HG03280 (cell line): Measurements from ENCODE around the gene OAS2.
"Not testable (repeated sequence)": the region's sequence is repeated elsewhere in the genome, so short reads cannot be mapped to it uniquely, and the experiment has no call there.

Source experiments
- ATAC-seq: cut with Tn5 transposase; IDR thresholded peaks from one replicate; pipeline ENCODE4 v1.9.1; 2021; ENCODE audit warnings: mild to moderate bottlenecking, moderate library complexity; ENCODE audit not compliant: unreplicated experiment

The OAS2 gene

DNA sequence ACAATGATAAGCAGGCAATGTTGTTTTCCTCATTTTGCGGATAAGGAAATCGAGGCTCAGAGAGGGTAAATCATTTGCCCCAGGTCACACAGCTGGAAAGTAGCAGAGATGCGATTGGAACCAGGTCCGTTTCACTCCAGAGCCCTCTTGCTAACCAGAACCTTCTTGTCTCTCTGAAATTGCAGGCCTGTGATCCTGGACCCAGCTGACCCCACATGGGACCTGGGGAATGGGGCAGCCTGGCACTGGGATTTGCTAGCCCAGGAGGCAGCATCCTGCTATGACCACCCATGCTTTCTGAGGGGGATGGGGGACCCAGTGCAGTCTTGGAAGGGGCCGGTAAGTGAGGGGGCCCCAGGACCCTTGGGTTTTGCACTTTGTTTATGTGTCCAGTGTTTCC is 30.6 kb upstream of the OAS2 start:
- ATAC-seq, result no peak

DNA sequence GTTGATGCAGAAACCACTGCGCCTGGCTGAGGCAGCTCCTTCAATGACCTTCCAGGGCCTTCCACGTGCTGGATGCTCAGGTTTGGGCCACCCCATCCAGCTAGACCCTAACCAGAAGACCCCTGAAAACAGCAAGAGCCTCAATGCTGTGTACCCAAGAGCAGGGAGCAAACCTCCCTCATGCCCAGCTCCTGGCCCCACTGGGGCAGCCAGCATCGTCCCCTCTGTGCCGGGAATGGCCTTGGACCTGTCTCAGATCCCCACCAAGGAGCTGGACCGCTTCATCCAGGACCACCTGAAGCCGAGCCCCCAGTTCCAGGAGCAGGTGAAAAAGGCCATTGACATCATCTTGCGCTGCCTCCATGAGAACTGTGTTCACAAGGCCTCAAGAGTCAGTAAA is 29.5 kb upstream of the OAS2 start:
- no peak for ATAC-seq

DNA sequence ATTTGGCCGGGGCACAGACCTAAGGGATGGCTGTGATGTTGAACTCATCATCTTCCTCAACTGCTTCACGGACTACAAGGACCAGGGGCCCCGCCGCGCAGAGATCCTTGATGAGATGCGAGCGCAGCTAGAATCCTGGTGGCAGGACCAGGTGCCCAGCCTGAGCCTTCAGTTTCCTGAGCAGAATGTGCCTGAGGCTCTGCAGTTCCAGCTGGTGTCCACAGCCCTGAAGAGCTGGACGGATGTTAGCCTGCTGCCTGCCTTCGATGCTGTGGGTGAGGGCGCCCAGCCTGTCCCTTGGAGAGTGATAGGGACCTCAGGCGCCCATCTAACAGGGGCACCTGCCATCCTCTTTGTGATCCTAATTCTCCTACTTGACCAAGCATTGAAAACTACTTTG is 27.6 kb upstream of the OAS2 start:
- ATAC-seq, result no peak

DNA sequence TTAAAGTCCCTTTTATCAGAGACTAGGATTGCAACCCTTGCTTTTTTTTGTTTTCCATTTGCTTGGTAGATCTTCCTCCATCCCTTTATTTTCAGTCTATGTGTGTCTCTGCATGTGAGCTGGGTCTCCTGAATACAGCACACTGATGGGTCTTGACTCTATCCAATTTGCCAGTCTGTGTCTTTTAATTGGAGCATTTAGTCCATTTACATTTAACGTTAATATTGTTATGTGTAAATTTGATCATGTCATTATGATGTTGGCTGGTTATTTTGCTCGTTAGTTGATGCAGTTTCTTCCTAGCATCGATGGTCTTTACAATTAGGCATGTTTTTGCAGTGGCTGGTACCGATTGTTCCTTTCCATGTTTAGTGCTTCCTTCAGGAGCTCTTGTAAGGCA is 21.2 kb upstream of the OAS2 start:
- not testable (repeated sequence) for ATAC-seq

DNA sequence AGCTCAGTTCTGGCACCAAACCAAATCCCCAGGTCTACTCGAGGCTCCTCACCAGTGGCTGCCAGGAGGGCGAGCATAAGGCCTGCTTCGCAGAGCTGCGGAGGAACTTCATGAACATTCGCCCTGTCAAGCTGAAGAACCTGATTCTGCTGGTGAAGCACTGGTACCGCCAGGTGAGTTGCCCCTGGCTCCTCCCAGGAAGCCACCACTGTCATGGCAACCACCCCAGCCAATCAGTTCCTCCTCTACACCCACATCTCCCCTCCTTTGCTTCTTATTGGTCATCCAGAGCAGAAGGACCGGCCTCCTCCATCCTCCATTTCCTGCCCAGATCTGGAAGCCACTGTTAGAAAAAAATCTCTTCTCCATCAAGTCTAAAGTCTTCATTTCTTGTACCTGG is 17.2 kb upstream of the OAS2 start:
- ATAC-seq, result no peak

DNA sequence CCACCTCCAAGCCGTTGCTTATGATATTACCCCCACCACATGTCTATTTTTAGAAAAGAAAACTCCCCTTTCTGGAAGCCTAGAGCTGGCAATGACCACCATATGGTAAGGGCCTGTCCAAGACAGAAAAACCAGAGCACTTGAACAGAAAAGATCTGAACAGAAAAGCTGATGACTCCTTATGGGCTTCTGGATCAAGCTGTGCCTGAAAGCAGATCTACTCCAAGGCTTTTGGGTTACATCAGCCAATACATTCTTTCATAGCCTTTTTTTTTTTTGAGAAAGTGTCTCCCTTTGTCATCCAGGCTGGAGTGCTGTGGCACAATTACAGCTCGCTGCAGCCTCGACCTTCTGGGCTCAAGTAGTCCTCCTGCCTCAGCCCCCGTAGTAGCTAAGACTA is 16.8 kb upstream of the OAS2 start:
- no peak for ATAC-seq

DNA sequence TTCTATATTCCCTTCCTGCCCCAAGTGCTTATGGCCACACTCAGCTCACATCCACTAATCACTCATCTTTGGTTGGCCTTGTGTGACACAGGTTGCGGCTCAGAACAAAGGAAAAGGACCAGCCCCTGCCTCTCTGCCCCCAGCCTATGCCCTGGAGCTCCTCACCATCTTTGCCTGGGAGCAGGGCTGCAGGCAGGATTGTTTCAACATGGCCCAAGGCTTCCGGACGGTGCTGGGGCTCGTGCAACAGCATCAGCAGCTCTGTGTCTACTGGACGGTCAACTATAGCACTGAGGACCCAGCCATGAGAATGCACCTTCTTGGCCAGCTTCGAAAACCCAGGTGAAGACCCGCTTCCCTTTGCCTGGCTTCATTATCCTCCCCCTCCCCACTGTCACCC is 15.8 kb upstream of the OAS2 start:
- ATAC-seq, result no peak

DNA sequence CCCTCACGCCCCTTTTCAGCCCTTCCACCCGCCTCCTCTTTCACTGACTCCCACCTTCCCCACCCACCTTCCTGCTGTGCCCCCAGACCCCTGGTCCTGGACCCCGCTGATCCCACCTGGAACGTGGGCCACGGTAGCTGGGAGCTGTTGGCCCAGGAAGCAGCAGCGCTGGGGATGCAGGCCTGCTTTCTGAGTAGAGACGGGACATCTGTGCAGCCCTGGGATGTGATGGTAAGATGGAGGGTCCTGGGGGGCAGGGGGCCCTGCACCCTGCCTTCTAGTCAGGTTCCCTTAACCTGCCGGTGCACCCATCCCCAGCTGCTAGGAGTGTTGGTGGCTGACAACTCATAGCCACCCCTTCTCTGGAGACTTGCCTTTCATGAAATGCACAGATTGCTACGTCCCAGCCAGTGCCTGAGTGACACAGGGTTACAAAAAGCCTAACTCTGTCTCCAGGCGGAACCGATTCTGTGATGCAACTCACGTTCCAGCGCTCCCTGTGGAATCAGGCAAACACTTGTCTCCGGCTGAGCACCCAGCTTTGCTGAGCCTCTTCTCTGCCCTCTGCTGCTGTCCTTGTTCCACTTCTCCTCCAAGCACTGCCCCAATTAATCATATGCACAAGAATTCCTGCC is 15.0 kb upstream of the OAS2 start:
- ATAC-seq, result no peak

DNA sequence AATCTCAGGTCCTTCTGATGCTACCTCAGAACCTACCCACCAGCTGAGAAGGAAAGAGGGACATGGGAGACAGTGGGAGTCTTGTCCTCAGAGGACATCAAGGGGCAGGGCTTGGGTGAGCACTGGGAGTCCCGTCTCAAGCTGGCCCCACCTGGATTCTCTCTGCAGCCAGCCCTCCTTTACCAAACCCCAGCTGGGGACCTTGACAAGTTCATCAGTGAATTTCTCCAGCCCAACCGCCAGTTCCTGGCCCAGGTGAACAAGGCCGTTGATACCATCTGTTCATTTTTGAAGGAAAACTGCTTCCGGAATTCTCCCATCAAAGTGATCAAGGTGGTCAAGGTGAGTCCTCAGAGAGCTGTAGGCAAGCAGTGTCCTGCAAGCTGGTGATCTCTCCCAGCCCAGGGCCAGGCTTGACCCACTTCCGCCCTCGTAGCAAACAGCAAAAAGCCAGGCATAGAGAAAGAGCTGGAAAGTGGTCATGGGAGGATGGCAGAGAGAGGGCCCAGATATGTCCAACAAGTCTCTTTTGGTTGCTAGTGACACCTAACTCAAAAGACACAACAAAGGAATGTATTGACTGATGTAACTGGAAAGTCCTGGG is 14.2 kb upstream of the OAS2 start:
- ATAC-seq, result no peak

DNA sequence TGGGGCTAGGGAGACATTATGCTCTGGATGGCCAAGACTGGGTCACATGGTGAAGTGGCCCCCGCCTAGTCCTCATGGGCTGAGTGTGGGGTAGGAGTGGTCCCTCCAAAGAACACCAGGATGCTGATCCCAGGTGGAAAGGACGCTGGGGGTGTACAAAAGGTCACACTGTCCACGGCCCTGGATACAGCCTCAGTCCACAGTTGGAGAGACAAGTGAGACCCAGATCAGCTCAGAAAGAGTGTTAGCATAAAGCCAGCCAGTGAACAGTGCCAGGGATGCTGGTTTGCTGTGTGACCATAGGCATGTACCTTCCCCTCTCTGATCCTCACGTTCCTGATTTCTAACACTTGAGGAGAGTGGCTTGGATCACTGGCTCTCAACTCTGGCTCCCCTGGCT is 13.4 kb upstream of the OAS2 start:
- no peak for ATAC-seq

DNA sequence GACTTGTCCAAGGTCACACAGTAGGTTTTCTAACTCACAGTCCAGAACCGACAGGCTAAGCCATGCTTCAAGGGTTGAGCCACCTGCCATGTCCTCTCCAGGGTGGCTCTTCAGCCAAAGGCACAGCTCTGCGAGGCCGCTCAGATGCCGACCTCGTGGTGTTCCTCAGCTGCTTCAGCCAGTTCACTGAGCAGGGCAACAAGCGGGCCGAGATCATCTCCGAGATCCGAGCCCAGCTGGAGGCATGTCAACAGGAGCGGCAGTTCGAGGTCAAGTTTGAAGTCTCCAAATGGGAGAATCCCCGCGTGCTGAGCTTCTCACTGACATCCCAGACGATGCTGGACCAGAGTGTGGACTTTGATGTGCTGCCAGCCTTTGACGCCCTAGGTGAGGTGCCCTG is 12.7 kb upstream of the OAS2 start:
- no peak for ATAC-seq

DNA sequence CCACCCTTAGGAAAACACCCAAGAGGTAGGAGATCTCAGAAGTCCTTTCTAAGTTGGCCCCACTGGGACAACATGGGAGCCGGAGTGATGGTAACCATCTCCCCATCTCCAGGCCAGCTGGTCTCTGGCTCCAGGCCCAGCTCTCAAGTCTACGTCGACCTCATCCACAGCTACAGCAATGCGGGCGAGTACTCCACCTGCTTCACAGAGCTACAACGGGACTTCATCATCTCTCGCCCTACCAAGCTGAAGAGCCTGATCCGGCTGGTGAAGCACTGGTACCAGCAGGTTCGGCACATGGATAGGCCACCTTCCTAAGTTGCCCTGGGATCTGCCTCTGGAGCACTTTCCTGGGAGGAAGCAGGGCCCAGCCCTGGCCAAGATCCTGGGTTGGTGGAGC is 11.0 kb upstream of the OAS2 start:
- ATAC-seq, result no peak

DNA sequence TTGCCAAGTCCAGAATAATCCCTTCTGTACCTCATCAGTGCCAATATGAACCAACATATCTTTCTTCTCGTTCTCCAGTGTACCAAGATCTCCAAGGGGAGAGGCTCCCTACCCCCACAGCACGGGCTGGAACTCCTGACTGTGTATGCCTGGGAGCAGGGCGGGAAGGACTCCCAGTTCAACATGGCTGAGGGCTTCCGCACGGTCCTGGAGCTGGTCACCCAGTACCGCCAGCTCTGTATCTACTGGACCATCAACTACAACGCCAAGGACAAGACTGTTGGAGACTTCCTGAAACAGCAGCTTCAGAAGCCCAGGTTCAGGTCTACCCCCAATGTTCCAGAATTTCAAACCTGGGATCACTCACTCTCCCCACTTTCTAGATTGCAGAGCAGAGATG is 10.5 kb upstream of the OAS2 start:
- ATAC-seq, result no peak

DNA sequence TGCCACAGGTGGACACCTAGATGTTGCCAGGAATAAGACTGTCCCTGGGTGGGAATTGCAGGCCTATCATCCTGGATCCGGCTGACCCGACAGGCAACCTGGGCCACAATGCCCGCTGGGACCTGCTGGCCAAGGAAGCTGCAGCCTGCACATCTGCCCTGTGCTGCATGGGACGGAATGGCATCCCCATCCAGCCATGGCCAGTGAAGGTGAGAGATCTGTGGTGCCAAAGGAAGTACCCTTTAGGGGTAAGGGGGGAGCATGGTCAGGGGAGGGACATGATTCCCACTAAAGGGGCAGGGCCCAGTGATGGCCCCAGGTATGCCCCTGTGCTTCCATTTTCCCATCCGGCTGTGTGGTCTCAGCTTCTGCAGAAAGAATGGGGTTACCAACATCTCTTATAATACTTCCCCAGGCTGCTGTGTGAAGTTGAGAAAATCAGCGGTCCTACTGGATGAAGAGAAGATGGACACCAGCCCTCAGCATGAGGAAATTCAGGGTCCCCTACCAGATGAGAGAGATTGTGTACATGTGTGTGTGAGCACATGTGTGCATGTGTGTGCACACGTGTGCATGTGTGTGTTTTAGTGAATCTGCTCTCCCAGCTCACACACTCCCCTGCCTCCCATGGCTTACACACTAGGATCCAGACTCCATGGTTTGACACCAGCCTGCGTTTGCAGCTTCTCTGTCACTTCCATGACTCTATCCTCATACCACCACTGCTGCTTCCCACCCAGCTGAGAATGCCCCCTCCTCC is 8.6 kb upstream of the OAS2 start:
- ATAC-seq, result no peak

DNA sequence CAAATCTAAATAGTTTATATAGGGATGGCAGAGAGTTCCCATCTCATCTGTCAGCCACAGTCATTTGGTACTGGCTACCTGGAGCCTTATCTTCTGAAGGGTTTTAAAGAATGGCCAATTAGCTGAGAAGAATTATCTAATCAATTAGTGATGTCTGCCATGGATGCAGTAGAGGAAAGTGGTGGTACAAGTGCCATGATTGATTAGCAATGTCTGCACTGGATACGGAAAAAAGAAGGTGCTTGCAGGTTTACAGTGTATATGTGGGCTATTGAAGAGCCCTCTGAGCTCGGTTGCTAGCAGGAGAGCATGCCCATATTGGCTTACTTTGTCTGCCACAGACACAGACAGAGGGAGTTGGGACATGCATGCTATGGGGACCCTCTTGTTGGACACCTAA is 7.9 kb upstream of the OAS2 start:
- ATAC-seq, result no peak

DNA sequence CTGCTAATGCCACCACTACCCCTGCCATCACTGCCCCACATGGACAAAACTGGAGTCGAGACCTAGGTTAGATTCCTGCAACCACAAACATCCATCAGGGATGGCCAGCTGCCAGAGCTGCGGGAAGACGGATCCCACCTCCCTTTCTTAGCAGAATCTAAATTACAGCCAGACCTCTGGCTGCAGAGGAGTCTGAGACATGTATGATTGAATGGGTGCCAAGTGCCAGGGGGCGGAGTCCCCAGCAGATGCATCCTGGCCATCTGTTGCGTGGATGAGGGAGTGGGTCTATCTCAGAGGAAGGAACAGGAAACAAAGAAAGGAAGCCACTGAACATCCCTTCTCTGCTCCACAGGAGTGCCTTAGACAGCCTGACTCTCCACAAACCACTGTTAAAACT is 7.1 kb upstream of the OAS2 start:
- no peak for ATAC-seq

DNA sequence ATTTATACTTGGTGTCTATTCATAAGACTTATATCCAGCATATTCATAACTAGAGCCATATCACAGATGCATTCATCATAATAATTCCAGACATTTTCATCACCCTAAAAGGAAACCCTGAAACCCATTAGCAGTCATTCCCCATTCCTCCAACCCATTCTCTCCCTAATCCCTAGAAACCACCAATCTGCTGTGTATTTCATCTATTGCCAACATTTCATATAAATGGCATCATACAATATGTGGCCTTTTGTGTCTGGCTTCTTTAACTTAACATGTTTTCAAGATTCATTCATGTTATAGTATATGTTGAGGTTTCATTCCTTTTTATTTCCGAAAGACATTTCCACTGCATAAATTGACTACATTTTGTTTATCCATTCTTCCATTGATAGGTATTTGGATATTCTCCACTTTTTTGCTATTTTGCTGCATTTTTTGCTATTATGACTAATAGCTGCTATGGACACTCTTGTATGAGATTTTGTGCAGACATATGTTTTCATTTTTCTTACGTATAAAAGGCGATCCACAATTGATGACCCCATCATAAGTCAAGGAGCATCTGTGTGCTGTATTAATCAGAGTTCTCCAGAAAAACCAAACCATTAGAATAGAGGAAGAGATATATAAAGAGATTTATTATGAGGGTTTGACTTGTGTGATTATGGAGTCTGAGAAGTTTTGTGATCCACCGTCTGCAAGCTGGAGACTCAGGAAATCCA is 5.1 kb upstream of the OAS2 start:
- no peak for ATAC-seq

DNA sequence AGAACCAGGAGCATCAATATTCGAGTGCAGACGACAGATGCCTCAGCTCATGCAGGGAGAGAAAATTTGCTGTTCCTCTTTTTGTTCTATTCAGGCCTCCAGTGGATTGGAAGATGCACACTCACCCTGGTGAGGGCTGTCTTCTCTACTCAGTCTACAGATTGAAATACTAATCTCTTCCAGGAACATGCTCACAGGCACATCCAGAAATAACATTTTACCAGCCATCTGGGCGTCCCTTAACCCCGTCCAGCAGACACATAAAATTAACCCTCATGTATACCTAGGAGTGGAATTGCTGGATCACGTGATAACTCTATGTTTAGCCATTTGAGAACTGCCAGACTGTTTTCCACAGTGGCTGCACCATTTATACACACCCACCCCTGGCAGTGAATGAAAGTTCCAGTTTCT is 4.5 kb upstream of the OAS2 start:
- ATAC-seq, result no peak

DNA sequence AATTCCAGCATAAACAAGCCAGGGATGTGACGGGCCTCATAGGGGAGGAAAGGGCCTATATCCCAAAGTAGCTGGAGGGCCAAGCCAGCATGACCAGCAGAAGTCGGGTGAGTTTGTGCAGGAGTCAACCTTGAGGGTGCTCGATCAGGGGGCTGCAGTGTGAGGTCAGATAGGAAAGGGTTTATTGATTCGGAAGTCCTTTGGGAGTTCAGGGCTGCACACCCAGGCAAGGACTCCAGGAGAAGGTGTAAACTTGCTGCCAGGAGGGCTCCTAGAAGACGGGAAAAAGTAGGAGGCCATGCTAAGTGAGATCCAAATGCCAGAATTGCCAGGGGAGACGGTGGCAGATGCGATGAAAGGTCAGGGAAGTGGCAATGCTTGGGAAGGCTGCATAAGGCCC is 3.4 kb upstream of the OAS2 start:
- ATAC-seq, result no peak

DNA sequence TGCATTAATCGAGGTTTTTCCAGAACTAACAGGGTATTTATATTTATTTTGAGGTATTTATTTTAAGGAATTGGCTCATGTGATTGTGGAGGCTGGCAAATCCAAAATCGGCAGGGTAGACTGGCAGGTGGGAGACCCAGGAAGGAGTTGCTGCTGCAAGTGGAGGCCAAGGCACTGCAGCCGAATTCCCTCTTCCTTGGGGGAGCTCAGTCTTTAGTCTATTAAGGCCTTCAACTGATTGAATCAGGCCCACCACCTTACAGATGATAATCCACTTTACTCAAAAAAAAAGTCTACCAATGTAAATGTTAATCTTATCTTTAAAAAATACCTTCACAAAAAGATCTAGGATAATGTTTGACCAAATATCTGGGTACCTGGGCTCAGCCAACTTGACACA is 1.2 kb upstream of the OAS2 start:
- ATAC-seq, result no peak

DNA sequence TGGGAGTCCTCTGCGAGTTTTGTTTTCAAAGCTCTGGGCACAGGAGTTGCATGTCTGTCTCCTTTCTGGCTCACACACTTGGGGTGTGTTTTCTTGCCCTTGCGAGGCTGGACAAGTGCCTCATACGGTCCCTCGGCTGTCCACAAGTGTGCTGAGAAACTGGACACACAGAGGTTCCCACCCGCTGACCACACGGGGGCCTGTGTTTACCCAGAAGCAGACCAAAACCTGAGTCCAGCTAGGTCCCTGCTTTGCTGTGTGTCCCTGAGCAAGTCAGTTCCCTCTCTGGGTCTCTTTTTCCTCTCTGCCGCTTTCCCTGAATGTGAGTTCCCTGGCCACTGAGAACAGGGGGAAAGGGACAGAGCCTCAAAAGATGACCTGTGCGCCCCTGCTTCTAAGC is 678 bp upstream of the OAS2 start:
- no peak for ATAC-seq
